SHP77 (cell line): Measurements from ENCODE around the gene MS4A10.

Experiments
- DNase-seq, 2 experiments: peaks; one replicate each; lab custom pipeline; 2025; lab: John Stamatoyannopoulos, UW

Gene MS4A10

DNA sequence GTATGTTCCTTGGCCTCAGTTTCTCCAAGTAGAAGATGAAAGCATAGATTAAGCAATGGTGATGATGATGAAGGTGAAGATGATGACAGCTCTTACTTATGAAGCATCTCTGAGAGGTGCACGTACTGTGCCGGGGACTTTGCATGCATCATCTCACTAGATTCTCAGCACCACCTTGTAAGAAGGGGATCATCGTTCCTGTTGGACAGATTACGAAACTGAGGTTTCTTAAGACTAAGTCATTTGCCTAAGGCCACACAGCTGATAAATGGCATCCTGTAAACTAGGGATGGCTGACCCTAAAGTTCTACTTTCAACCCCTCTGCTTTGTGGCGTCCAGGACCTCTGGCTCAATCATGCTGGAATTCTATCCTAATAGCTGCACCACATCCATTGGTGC lies 19.8 kb upstream of the MS4A10 start:
- no peak for DNase-seq

GRCh38 chr11:60766547-60766946 lies 18.6 kb upstream of the MS4A10 start:
- DNase-seq: no peak

- DNase-seq: no peak
Measured at GRCh38 chr11:60767388-60767811, 17.7 kb upstream of the MS4A10 start.

DNA sequence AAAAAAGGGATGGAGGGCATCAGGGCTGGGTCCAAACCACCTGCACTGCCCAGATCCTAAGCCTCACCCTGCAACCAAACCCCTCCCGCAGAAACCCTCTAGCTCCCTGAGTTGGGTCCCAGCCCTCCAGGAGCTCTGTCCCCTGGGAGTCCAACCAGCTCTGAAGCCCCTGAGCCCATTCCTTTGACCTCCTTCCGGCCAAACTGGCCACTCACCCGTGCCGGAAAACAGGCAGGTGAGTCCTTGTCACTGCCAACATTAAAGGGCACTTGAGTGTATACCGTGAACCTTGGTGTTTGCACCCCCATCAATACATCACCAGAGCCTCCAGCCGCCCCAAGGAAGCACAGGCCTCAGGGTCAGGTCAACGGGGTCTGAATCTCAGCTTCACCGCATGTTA lies 16.9 kb upstream of the MS4A10 start:
- DNase-seq: no peak

- DNase-seq: no peak
Measured at GRCh38 chr11:60769273-60769672, 15.9 kb upstream of the MS4A10 start.

GRCh38 chr11:60769811-60770210 lies 15.3 kb upstream of the MS4A10 start:
- no peak for DNase-seq

- no peak for DNase-seq
Measured at GRCh38 chr11:60771146-60771545, 14.0 kb upstream of the MS4A10 start.

GRCh38 chr11:60771879-60772525 lies 13.1 kb upstream of the MS4A10 start:
- no peak for DNase-seq

GRCh38 chr11:60772666-60773065 lies 12.5 kb upstream of the MS4A10 start:
- DNase-seq: no peak

GRCh38 chr11:60774726-60775125 lies 10.4 kb upstream of the MS4A10 start:
- no peak for DNase-seq

- DNase-seq: peak; percentile 31 to 59
Measured at GRCh38 chr11:60775420-60775961, 9.6 kb upstream of the MS4A10 start.

GRCh38 chr11:60776167-60776566 lies 9.0 kb upstream of the MS4A10 start:
- DNase-seq: no peak

GRCh38 chr11:60777106-60777505 lies 8.0 kb upstream of the MS4A10 start:
- no peak for DNase-seq

GRCh38 chr11:60777572-60777971 lies 7.6 kb upstream of the MS4A10 start:
- DNase-seq: no peak

DNA sequence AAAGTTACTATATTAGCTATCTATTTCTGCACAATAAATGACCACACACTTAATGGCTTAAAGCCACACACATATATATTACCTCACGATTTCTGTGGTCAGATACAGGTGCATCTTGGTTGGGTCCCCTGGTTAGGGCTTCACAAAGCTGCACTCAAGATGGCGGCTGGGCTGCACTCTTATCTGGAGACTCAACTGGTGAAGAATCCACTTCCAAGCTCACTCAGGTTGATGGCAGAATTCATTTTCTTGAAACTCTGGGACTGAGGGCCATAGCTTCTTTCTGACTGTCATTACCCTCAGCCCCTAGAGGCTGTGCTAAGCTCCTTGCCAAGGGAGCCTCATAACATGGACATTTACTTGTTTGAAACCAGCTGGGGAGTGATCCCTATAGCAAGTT lies 5.1 kb upstream of the MS4A10 start:
- no peak for DNase-seq

- no peak for DNase-seq
Measured at GRCh38 chr11:60780774-60781173, 4.4 kb upstream of the MS4A10 start.

- no peak for DNase-seq
Measured at GRCh38 chr11:60781286-60781980, 3.7 kb upstream of the MS4A10 start.

- DNase-seq: no peak
Measured at GRCh38 chr11:60781981-60782316, 3.2 kb upstream of the MS4A10 start.

DNA sequence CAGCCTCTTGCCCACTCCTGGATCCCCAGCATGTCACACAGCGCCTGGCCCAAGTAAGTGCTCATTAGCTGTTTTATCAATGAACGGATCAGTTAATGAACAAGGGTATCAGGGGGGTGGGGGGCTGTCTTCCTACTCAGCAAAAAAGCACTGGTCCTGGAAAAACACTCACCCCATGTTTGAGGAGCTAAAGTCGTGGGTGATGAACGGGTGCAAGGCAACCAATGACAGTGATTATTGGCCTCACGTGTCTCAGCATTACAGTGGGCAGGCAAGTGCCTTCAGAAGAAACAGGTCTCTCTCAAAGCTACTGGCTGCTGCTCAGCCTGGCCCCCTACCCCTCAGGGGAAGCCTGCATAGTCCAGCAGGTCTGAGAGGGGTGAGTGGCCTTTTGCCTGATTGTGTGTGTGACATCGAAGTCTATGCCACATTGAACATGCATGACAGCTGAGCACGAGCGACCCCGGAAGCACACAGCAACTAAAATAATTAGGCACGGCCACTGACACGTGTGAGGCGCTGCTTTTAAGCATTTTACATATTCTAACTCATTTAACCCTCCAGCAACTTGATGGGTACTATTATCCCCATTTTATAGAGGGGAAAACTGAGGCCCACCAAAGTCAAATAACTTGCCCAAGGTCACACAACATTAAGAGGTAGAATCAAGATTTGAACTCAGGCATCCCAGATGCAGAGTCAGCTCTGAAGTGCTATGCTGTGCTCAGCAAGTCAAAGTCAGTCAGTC lies 2.6 kb upstream of the MS4A10 start:
- DNase-seq: no peak

DNA sequence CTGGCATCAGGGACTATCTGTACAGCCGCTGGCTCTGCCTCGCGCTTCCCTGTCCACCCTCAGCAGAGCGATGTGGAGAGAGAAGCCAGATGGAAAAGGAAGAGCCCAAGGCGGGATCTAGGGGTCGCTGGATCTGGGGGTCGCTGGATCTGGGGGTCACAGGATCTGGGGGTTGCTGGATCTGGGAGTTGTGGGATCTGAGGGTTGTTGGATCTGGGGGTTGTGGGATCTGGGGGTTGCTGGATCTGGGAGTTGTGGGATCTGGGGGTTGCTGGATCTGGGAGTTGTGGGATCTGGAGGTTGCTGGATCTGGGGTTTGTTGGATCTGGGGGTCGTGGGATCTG lies 2.0 kb upstream of the MS4A10 start:
- DNase-seq: no peak

DNA sequence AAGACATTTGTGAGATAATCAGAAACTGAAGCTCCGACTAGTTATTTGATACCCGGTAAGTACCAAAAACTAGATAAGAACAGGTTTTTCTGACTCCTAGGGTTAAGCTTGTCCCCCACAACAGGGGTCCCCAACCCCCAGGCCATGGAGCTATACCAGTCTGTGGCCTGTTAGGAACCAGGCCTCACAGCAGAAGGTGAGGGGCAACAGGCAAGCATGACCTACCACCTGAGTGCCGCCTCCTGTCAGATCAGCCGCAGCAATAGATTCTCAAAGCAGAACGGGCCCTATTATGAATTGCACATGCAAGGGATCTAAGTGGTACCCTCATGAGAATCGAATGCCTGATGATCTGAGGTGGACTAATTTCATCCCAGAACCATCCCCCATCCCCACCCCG lies 1.2 kb upstream of the MS4A10 start:
- DNase-seq: no peak

DNA sequence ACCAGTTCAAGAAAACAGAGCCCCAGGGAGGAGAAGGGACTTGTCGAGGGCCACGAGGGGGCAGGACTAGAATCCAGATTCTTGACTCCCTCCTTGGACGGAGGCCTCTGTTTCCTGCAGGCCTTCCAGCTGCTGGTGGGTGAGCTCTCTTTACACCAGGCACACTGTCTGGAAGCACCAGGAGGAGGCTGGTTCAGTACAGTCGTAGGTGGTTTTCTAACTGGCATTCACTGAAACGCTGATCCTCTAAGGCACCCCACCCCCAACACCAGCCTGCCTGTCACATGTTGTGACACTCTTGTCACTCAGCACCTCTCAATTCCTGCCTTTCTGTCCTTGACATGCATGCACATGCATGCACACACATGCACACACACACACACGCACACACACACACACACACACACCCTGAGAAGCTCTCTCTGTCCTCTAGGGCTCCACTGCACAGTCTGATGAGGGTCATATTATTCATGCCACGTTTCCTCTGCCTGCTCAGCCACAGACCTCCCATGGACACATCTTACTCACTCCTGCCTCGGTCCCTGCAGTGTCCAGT lies 751 bp downstream of the MS4A10 start:
- no peak for DNase-seq
